K562 (cell line): ENCODE data around the gene NYAP2. TPM values are rescaled to one million over a fixed set of nuclear protein-coding genes. Genes with fewer than 3 reads are reported as not detected.

Experiments
- BCLAF1 ChIP-seq, 2 experiments: fragments of 450-650 bp in 1 of 2; IDR thresholded peaks; 2 replicates each; pipeline ENCODE4 v1.6.1; 2011 to 2017; ENCODE audit warnings: low read depth in 2 of 2, antibody characterized with exemption in 1 of 2, borderline replicate concordance in 1 of 2, low read length in 1 of 2, mild to moderate bottlenecking in 1 of 2, mixed read lengths in 1 of 2; ENCODE audit not compliant: control insufficient read depth in 1 of 2
- CREB3L1 ChIP-seq: fragments of 450-650 bp; IDR thresholded peaks from 2 replicates; pipeline ENCODE4 v1.6.1; 2014; ENCODE audit warnings: low read depth, mild to moderate bottlenecking, moderate library complexity, borderline replicate concordance
- EP400 ChIP-seq: fragments of 450-650 bp; IDR thresholded peaks from 2 replicates; pipeline ENCODE4 v1.6.1; 2017; ENCODE audit warnings: antibody characterized with exemption, mild to moderate bottlenecking, moderate library complexity
- HBP1 ChIP-seq: fragments of 450-650 bp; formaldehyde crosslinking; IDR thresholded peaks from 2 replicates; pipeline ENCODE4 v1.4.0; 2022; ENCODE audit warnings: missing genetic modification characterization
- ZNF224 ChIP-seq: sonication (generic); formaldehyde crosslinking; IDR thresholded peaks from 2 replicates; pipeline ENCODE4 v1.8.0; 2022; ENCODE audit warnings: mild to moderate bottlenecking, missing genetic modification reagents
- ZNF274 ChIP-seq: IDR thresholded peaks from 2 replicates; pipeline ENCODE4 v1.6.1; 2011; ENCODE audit warnings: low read depth, mild to moderate bottlenecking, low read length, moderate library complexity, borderline replicate concordance
- ZNF445 ChIP-seq: fragments of 250-450 bp; sonication (Bioruptor Pico); IDR thresholded peaks from 2 replicates; pipeline ENCODE4 v1.4.0; 2020; ENCODE audit warnings: low read depth, mild to moderate bottlenecking, moderate library complexity
- polyA plus RNA-seq, 8 experiments: library from polyadenylated mRNA; depleted of rRNA in 4 of 8; stranded (reverse) in 5 of 8; unstranded in 3 of 8; fragments of >200 nt; fragmentation: Nextera tagmentation in 2 of 8; fragmentation: Illumina TruSeq in 1 of 8; extraction: Ambion mirVana in 2 of 8; extraction: Trizol in 1 of 8; gene quantifications; 2 replicates each; pipeline versions ENCODE4 v1.2.1 to v1.2.3, GENCODE V29; 2011 to 2014; ENCODE audit warnings: inconsistent platforms in 1 of 8, missing spikeins in 1 of 8
- total RNA-seq, 7 experiments: library from RNA; depleted of rRNA in 6 of 7; stranded (reverse); fragments of >200 nt in 6 of 7; fragmentation: Illumina TruSeq in 2 of 7; extraction: Trizol in 2 of 7; gene quantifications; 2 replicates each; pipeline versions ENCODE4 v1.2.1 to v1.2.3, GENCODE V29; 2011 to 2021; ENCODE audit warnings: low replicate concordance in 1 of 7

Gene NYAP2
- total and polyA plus RNA-seq, 9 of the 15 experiments (the other 6 are each of a cell fraction or from before 2014, with no cell fraction given), result 0.03 to 0.04 (median 0.04) TPM; not detected in 3

GRCh38 chr2:225534037-225534436, 134.5 kb downstream of the NYAP2 start (continued):
- no peak for TF ChIP-seq BCLAF1 (IDR thresholded peaks at IDR 0.05; ENCODE audit: borderline replicate concordance in 1 of 2, control insufficient read depth in 1 of 2, low read depth in 2 of 2, low read length in 1 of 2)
- no peak for TF ChIP-seq ZNF445 (CRISPR knock-in tag)
- no peak for TF ChIP-seq ZNF224 (CRISPR knock-in tag)
- no peak for TF ChIP-seq EP400
- TF ChIP-seq ZNF274, result no peak
- TF ChIP-seq CREB3L1, result no peak
- no peak for TF ChIP-seq HBP1 (CRISPR knock-in tag)
